ENCODE results near the gene ABHD8. TPM values are rescaled to one million over a fixed set of nuclear protein-coding genes. Genes with fewer than 3 reads are reported as not detected.

ABHD8 gene
- total and polyA plus RNA-seq, 2 donors (not counting 1 experiment from before 2014, with no cell fraction given) = 3.9 to 16.8 TPM

GRCh38 chr19:17331045-17331558 is 27.9 kb upstream of the ABHD8 start:
- Histone ChIP-seq H3K9ac (ENCODE audit: insufficient read depth, low read length) (no peak overlapping the region), H3K9me3 (ENCODE audit: control insufficient read depth, insufficient read depth, low read depth, low read length) (no peaks in the 10 kb centered on the region), H4K20me1 (ENCODE audit: control insufficient read depth, extremely low read depth, insufficient read depth, low read length) (no peaks in the 10 kb centered on the region), H2AFZ (ENCODE audit: low read length) (no peak overlapping the region), H3K4me3 (replicated peaks in 1 of 4; ENCODE audit: control extremely low read depth in 1 of 4, insufficient read depth in 1 of 4, low read depth in 3 of 4, low read length in 4 of 4) (no peak overlapping the region), H3K4me1 (ENCODE audit: control insufficient read depth, extremely low read depth, insufficient read depth, low read length) (no peaks in the 10 kb centered on the region), H3K79me2 (ENCODE audit: control insufficient read depth, insufficient read depth, low read length) (no peaks in the 10 kb centered on the region), H3K27ac (ENCODE audit: insufficient read depth, low read length) (no peak overlapping the region), H3K4me2 (ENCODE audit: extremely low read depth, insufficient read depth, low read length) (no peak overlapping the region), H3K36me3 (ENCODE audit: control insufficient read depth, insufficient read depth, low read length) (peaks cover 4% of the 10 kb centered on the region), H3K27me3 (ENCODE audit: control insufficient read depth, insufficient read depth, low read length) (no peaks in the 10 kb centered on the region)
- no peak for TF ChIP-seq EZH2 (IDR thresholded peaks at IDR 0.05; ENCODE audit: low read length, missing control alignments)
- TF ChIP-seq, protein P1, sequence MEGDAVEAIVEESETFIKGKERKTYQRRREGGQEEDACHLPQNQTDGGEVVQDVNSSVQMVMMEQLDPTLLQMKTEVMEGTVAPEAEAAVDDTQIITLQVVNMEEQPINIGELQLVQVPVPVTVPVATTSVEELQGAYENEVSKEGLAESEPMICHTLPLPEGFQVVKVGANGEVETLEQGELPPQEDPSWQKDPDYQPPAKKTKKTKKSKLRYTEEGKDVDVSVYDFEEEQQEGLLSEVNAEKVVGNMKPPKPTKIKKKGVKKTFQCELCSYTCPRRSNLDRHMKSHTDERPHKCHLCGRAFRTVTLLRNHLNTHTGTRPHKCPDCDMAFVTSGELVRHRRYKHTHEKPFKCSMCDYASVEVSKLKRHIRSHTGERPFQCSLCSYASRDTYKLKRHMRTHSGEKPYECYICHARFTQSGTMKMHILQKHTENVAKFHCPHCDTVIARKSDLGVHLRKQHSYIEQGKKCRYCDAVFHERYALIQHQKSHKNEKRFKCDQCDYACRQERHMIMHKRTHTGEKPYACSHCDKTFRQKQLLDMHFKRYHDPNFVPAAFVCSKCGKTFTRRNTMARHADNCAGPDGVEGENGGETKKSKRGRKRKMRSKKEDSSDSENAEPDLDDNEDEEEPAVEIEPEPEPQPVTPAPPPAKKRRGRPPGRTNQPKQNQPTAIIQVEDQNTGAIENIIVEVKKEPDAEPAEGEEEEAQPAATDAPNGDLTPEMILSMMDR (conservative IDR thresholded peaks at IDR 0.05 in 1 of 2, IDR thresholded peaks at IDR 0.05 in 1 of 2; ENCODE audit: low read depth in 1 of 2, low read length in 2 of 2) = no peak
- no peak for DNase-seq (ENCODE audit: low read depth in 2 of 2)

DNA sequence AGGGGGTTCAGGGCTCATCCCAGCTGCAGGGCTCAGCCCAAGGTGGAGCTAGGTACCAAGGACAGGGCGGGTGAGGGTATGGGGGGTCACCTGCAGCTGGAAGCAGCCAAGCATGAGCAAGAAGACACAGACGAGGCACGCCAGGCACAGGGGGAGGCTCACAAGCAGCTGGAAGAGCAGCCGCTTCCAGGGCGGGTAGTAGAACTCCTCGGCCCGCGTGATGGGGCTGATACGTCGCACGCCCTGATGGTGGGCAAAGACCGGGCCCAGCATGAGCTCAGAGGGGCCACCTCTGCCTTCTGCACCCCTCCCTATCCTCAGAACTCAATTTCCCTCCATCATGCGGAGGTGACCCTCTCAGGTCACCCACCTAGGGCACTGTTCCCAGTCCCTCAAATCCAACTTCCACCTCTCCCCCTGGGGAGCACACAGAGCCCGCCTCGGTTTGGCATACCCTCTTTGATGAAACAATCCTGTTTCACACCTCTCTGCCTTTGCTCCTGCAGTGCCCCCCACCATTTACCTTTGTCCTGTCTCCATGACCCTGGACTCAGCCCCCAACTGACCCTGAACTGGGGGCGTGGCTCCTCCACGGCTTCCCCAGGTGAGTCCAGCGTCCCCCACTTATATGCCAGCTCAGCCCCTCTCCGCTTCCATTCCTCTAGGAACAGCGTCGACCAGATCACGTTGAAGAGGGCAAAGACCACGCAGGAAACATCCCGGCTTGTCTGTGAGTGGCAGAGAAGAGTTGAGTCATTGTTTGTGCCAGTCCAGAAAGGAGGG is 27.2 kb upstream of the ABHD8 start:
- DNase-seq (ENCODE audit: low read depth in 2 of 2) = no peak
- no peaks in the 10 kb centered on the region for H3K4me1 ChIP-seq (ENCODE audit: control insufficient read depth, extremely low read depth, insufficient read depth, low read length)
- H3K27me3 ChIP-seq (ENCODE audit: control insufficient read depth, insufficient read depth, low read length) = no peaks in the 10 kb centered on the region
- H3K27ac ChIP-seq (ENCODE audit: insufficient read depth, low read length) = no peak overlapping the region
- no peak overlapping the region for H2AFZ ChIP-seq (ENCODE audit: low read length)
- H3K9ac ChIP-seq (ENCODE audit: insufficient read depth, low read length) = no peak overlapping the region
- no peaks in the 10 kb centered on the region for H3K79me2 ChIP-seq (ENCODE audit: control insufficient read depth, insufficient read depth, low read length)
- TF ChIP-seq, protein P1 (conservative IDR thresholded peaks at IDR 0.05 in 1 of 2, IDR thresholded peaks at IDR 0.05 in 1 of 2; ENCODE audit: low read depth in 1 of 2, low read length in 2 of 2) = no peak
- H3K4me3 ChIP-seq (replicated peaks in 1 of 4; ENCODE audit: control extremely low read depth in 1 of 4, insufficient read depth in 1 of 4, low read depth in 3 of 4, low read length in 4 of 4) = no peak overlapping the region
- no peak overlapping the region for H3K4me2 ChIP-seq (ENCODE audit: extremely low read depth, insufficient read depth, low read length)
- peaks cover 4% of the 10 kb centered on the region for H3K36me3 ChIP-seq (ENCODE audit: control insufficient read depth, insufficient read depth, low read length)
- no peaks in the 10 kb centered on the region for H4K20me1 ChIP-seq (ENCODE audit: control insufficient read depth, extremely low read depth, insufficient read depth, low read length)
- no peaks in the 10 kb centered on the region for H3K9me3 ChIP-seq (ENCODE audit: control insufficient read depth, insufficient read depth, low read depth, low read length)

DNA sequence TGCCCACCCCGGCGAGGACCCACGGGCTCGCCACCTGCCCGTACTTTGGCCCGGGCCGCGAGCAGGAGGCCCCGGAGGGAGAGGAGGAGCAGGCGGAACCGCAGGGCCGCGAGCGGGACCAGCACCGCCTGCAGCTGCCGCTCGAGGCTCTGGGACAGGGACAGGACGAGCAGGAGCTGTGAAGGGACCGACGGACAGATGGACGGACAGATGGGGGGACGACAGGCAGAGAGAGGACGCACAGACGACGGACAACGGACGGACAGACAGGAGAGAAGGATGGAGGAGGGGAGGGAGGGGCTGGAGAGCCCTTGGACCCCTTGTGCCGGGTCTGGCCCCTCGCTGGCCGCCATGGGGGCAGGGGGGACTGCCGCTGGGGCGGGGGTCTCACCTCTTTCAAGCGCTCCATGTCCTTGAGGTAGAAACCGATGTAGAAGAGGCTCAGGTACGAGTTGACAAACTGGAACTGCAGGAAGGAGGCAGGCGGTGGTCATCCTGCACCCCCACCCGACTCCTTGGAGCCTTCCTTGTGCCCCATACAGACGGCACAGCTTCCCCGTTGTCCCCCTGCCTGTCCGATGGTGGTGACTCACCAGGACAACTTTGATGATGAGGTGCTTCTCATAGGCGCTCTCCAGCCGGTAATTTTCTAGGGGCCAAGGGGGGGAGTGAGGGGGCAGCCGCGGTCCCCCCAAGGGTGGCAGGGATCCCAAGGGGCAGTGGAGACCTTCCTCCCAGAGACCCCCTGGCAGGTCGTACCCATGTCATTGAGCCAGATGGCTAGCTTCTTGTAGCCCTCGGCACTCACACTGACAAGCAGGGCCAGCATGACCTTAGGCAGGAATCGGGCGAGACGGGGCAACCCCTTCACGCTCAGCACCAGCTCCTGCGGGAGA is 26.4 kb upstream of the ABHD8 start:
- H3K27ac ChIP-seq (ENCODE audit: insufficient read depth, low read length) = no peak overlapping the region
- H3K4me1 ChIP-seq (ENCODE audit: control insufficient read depth, extremely low read depth, insufficient read depth, low read length) = no peaks in the 10 kb centered on the region
- H3K79me2 ChIP-seq (ENCODE audit: control insufficient read depth, insufficient read depth, low read length) = no peaks in the 10 kb centered on the region
- no peak overlapping the region for H2AFZ ChIP-seq (ENCODE audit: low read length)
- no peaks in the 10 kb centered on the region for H3K9me3 ChIP-seq (ENCODE audit: control insufficient read depth, insufficient read depth, low read depth, low read length)
- no peak overlapping the region for H3K4me3 ChIP-seq (replicated peaks in 1 of 4; ENCODE audit: control extremely low read depth in 1 of 4, insufficient read depth in 1 of 4, low read depth in 3 of 4, low read length in 4 of 4)
- H4K20me1 ChIP-seq (ENCODE audit: control insufficient read depth, extremely low read depth, insufficient read depth, low read length) = no peaks in the 10 kb centered on the region
- no peak for DNase-seq (ENCODE audit: low read depth in 2 of 2)
- H3K4me2 ChIP-seq (ENCODE audit: extremely low read depth, insufficient read depth, low read length) = no peak overlapping the region
- TF ChIP-seq, protein P1 (conservative IDR thresholded peaks at IDR 0.05 in 1 of 2, IDR thresholded peaks at IDR 0.05 in 1 of 2; ENCODE audit: low read depth in 1 of 2, low read length in 2 of 2) = no peak
- TF ChIP-seq EZH2 (IDR thresholded peaks at IDR 0.05; ENCODE audit: low read length, missing control alignments) = no peak
- peaks cover 8% of the 10 kb centered on the region for H3K36me3 ChIP-seq (ENCODE audit: control insufficient read depth, insufficient read depth, low read length)
- no peak overlapping the region for H3K9ac ChIP-seq (ENCODE audit: insufficient read depth, low read length)
- H3K27me3 ChIP-seq (ENCODE audit: control insufficient read depth, insufficient read depth, low read length) = no peaks in the 10 kb centered on the region
